HTR-8/SVneo (cell line): Measurements from ENCODE around the gene FGF11.
"Not testable (repeated sequence)": the region's sequence is repeated elsewhere in the genome, so short reads cannot be mapped to it uniquely, and the experiment has no call there.

Experiments
- DNase-seq: peaks from one replicate; pipeline ENCODE4 v3.0.0; 2011; ENCODE audit warnings: low spot score, mixed read lengths; ENCODE audit not compliant: insufficient read length
- FAIRE-seq: peaks from 2 replicates; lab custom pipeline; 2011; peaks lifted over from hg19 to GRCh38; lab: Jason Lieb, UNC

FGF11 gene

DNA sequence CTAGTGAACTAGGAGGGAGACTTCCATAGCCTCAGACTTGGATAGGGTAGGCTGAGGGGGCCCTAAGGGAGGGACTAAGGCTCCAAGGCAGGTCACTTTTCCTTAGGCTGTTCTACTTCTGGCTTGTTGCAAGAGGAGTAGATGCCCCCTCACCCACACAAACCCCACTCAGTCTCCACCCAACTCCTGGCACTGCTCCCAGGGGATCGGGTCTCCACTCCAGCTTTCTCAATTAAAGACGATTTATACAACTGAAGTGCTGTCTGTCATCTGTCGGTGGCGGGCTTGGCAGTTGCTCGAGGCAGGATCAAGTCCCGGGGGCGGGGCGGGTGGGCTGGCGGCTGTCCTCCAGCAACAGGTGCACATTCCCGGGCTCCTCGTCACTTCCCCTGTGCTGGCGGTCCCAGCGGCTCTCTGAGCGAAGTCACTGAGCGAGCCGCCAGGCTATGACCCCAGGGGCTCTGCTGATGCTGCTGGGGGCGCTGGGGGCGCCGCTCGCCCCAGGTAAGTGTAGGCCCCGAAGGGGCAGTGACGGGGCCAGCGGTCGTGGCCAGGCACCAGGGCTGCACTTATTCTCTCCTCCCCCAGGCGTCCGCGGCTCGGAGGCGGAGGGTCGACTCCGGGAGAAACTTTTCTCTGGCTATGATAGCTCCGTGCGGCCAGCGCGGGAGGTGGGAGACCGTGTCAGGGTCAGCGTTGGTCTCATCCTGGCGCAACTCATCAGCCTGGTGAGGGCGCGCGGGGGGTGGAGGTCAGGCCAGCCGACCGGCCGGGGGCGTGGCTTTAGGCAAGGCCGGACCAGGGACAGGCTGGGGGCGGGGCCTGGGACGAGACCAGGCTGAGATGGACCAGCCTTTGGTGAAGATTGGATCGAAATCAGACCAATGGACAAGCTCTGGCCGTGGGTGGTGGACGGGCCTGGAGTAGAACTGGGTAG lies 5.6 kb downstream of the FGF11 start, which contains the start of gene CHRNB1:
Gene CHRNB1, plus strand, starts transcription at position 380 of the 937 bp plus-strand sequence. Its CDS starts 67 bp downstream, at position 447.
- FAIRE-seq, result peak; percentile 98

DNA sequence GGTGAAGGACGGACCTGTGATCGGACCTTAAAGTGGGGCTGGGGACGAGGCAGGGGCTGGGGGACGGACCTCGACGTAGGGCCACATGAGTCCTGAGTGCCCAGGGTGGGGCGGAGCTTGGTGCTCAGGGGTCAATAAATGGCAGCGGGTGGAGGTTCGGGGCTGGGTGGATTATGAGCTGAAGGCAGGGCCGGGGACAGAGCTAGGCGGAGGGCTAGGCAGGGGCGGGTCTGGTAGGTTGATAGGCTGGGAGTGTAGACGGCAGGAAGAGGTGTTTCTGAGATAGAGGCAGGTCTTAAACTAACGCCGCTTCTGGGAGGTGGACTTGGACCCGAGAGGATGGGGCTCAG lies 6.3 kb downstream of the FGF11 start:
- no peak for FAIRE-seq
- no peak for DNase-seq

More for the DNA sequence above, 5.6 kb downstream of the FGF11 start, which contains the start of gene CHRNB1:
- DNase-seq, result peak; percentile 88

DNA sequence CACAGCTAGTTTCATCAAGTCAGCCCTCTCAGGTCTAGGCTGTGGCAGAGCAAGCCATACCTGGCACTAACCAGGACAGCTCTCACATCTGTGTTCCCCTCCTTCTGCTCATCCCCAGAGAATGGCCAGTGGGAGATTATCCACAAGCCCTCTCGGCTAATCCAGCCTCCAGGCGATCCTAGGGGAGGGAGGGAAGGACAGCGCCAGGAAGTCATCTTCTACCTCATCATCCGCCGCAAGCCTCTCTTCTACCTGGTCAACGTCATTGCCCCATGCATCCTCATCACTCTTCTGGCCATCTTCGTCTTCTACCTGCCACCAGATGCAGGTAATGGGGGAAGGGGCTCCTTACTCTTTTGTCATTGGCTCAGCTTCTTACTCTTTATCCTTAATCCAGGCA lies 9.1 kb downstream of the FGF11 start:
- FAIRE-seq (no peak), DNase-seq (no peak)

DNA sequence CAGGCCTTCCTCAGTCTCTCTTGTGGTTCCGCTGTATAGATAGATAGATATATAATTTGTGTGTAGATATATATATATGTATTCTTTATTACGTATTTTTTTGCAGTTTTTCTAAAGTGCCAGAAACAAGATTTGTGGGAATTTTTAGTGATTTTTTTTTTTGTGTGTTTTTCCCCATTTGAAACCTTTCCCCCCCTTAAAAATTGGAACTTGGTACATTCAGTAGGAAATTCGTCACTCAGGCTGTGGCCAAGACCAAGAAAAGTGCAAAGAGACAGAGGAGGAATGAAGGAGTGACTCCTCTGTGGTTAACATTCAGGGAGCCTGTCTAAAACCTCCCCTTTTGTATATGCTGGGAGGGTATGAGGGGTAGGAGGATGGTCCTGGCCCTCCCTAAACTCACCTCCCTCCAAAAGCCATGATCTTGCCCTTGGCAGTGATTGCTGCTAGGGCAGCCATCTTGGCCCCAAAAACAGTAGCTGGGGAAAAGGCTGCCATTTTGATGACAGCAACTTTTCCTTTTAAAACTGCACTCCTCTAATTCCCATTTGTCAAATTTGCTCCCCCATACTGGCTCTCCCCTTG lies 20.7 kb downstream of the FGF11 start:
- FAIRE-seq (no peak), DNase-seq (no peak)

DNA sequence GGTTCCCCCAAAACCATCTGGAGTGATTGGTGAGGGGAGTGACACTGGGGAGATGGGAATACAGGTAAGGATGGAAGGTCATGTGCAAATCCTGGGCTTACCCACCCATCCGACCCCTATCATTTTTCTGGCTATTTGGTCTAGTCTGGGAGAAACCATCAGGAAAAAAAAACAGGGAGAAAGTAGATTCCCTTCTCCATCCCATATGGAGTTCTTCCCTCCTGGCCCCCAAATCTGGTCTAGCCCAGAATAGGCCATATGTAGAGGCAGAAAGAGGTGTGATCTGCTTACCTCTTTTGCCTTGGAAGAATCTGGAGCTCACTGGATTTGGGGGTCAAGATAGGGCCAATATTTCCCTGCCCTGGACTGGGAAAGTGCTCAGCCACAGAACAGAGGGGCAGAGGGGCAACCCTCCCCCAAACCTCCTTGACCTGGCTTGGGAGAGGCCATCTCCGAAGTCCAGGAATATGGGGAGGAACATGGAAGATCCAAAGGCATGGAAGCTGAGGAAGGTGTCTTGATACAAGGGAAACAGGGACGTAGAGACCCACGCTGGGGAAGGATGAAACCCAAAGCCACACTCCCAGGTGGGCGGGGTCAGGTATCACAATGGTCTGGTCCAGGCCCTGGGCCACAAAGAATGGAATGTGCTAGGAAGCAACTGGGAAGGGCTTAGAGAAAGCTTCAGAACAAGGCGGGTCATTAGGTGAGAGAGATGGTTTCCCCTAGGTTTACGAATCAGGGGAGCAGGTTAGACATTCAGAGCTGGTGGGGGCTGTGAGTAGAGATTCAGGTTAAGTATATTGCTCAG lies 21.7 kb downstream of the FGF11 start:
- DNase-seq (no peak), FAIRE-seq (no peak)

DNA sequence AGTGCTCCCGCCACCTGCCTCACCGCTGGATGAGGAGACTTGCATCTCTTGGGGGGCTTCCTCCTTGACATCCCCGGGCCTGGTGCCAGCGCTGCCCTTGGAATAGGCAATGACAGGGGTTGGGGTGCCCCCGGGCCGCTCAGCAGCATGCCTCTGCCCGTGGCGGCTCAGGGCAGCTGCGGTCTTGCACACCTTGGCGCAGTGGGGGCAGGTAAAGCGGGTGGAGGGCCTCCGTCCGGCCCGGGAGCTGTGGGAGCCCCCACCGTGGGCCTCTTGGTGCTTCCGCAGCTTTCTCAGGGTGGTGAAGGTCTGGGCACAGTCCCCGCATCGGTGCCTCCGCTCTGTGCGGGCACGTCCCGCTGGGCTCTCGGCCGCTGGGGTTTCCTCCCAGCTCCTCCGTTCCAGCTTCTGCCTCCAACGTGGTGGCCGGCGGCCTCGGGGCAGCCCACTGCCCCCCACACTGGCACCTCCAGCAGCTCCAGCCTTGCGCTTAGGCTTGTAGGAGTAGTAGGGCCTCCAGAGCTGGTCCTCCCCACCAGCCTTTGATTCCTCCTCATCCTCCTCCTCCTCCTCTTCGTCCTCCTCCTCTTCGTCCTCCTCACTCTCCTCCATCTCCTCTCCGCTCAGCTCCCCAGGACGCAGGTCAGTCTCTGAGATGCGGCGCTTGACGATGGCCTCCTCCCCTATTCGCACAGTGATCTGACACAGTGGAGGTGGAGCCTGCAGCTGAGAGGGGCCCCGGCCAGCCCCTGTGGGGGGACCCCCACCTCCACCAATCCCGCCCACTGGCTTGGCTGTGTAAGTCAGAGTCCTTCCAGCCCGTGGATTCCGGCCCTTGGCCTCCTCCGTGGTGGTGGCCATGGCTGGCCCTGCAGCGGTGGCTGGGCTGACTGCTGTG lies 23.4 kb downstream of the FGF11 start:
- FAIRE-seq, result no peak
- DNase-seq, result no peak

GRCh38 chr17:7463372-7463846 lies 24.1 kb downstream of the FGF11 start:
- no peak for FAIRE-seq

DNA sequence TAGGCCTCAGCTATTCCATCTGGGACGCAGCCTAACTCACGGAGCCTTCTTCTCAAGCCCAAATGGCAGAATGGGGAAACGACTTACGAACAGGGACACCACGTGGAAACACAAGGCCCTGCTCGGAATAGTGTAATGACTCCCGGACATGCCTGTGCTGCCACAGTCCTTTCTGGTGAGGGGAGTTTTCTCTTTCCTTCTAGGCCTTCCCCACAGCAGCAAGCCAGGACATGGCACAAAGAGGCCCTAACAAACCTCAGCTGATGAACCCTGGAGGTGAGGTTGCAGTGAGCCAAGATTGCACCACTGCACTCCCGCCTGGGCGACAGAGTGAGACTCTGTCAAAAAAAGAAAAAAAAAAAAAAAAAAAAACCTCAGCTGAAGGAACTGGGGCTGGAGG lies 24.8 kb downstream of the FGF11 start:
- no peak for FAIRE-seq
- DNase-seq, result no peak

More at GRCh38 chr17:7463372-7463846, 24.1 kb downstream of the FGF11 start:
- DNase-seq, result no peak

GRCh38 chr17:7465597-7466275 lies 26.4 kb downstream of the FGF11 start:
- DNase-seq, result no peak
- FAIRE-seq, result no peak

GRCh38 chr17:7466318-7466638 lies 27.0 kb downstream of the FGF11 start:
- DNase-seq (no peak), FAIRE-seq (no peak)

DNA sequence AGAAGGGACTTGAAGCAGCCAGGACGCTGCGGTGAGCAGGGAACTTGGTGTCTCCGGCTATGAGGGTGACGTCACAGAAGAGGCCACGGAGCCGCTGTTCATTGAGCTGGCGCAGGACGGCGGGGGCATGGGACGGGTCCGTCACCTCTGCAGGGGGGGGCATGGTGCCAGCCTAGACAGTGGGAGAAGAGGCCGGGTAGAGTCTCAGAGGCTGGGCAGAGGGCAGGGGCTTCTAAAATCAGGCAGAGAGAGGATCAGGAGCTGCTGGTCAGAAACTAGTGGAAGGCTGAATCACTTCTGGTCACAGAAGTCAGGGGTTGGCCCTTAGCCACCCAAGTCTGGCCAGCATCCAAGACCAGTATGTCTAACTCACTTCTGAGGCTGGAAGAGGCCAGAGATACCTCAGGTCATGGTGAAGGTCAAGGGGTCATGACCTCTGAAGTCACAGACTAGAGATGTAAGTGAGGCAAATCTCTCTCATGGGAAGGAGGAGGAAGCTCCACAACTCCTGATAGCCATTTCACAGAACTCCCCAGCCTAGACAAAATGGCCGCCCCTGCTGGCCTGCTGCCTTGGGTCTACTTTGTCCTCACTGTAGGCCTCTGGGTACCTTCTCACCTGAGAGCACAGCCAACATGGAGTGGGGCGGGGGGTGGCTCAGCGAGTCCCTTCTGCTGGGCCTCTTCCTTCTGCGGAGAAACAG lies 27.5 kb downstream of the FGF11 start:
- FAIRE-seq, result no peak
- no peak for DNase-seq

DNA sequence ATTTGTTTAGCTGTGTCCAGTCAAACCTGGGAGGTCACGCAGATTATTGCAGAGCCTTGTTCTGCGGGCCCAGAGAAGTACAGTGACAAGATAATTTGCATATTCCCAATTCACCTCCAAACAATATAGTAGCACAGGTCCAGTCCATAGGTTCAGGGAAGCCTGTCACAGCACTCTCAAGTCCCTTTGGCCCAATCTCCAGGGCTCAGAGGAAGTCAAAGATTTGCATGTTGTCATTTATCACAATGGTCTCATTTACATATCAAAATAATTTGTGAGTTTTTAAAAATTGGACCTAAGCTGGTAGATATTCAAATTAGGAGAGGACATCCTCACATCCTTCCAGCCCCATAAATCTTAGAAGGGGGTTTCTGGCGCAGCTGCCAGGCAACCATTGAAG lies 28.2 kb downstream of the FGF11 start:
- no peak for FAIRE-seq

GRCh38 chr17:7468290-7468689 lies 29.0 kb downstream of the FGF11 start:
- no peak for FAIRE-seq

More for the DNA sequence above, 28.2 kb downstream of the FGF11 start:
- DNase-seq, result no peak

GRCh38 chr17:7468804-7469389 lies 29.6 kb downstream of the FGF11 start:
- FAIRE-seq (no peak), DNase-seq (no peak)

More at GRCh38 chr17:7468290-7468689, 29.0 kb downstream of the FGF11 start:
- no peak for DNase-seq

- not testable (repeated sequence) for DNase-seq, FAIRE-seq
These were observed 30.5 kb downstream of the FGF11 start for GRCh38 chr17:7469843-7470242.

DNA sequence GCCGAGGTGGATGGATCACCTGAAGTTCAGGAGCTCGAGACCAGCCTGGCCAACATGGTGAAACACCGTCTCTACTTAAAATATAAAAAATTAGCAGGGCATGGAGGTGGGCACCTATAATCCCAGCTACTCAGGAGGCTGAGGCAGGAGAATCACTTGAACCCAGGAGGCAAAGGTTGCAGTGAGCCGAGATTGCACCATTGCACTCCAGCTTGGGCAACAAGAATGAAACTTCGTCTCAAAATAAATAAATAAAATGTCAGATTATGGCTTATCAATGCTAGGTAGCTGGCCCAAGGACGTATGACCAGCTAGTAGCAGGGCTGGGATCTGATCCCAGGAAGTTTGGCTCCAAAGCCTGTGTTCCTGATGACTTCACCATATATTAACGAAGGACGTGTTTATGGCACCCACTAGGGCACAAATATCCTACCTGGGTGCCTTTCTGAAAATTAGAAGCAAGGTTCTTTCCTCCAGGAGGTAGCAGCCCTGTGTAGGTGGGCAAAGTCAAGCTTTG lies 31.2 kb downstream of the FGF11 start:
- not testable (repeated sequence) for FAIRE-seq, DNase-seq

GRCh38 chr17:7471729-7472128 lies 32.4 kb downstream of the FGF11 start:
- FAIRE-seq, result no peak
- no peak for DNase-seq

- not testable (repeated sequence) for FAIRE-seq, DNase-seq
These were observed 35.5 kb downstream of the FGF11 start for GRCh38 chr17:7474767-7475166.
